HG02970 (cell line): ENCODE measurements around the gene C8B.

ENCODE experiments used
- ATAC-seq: cut with Tn5 transposase; IDR thresholded peaks from one replicate; pipeline ENCODE4 v1.9.1; 2021; ENCODE audit warnings: mild to moderate bottlenecking, moderate library complexity, moderate number of reproducible peaks; ENCODE audit not compliant: unreplicated experiment, low FRiP score

The C8B gene

DNA sequence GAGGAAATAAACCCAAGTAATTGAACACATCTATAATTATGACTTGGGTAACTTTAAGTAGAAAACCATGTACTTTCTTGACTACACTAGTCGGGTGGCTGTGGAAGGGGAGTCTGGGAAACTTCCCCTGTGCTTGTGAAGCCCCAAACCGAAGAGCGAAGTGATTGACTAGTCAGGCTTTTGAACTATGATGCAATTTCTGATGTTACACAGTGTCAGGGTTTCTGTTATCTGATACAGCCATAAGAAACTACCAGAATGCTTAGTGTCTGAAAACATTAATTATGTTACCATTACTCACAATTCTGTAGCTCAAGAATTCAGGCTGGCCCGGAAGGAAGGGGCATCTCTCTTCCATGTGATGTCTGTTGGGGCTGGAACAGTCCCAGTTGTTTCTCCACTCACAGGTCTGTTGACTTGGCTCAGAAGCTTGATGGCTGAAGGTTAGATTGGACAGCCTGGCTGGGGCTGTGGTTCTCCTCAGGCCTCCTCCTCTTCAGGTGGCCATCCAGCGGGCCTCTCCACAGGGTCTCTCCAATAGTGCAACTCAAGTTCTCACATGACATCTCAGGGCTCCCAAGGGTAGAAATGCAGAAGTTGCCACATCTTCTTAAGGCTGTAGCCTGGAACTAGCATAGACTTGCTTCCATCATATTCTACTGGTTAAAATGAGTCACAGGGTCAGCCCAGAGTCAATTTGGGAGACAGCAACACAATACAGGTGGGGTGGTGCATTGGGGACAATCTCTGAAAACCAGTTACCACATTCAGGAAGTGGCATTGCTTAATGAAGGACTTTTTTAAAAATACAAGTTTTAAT is 8.3 kb upstream of the C8B start:
- no peak for ATAC-seq

DNA sequence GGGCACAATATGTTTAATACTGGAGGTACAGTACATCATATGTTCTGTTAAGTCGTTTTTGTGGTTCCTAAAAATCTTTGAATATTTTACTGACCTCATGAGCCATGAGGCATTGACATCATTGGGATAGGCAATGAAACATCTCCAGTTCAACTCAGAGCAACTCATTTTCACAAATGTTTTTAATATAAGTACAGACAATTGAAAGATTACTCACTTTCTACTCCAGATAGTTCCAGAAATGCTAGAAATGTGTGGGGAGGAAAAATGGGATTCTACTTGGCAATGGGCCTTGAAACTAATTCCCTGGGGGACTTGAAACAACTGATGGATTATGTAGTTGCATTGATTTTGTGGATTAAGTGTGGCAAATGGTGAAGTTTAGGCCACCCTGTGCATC is 7.2 kb upstream of the C8B start:
- no peak for ATAC-seq

DNA sequence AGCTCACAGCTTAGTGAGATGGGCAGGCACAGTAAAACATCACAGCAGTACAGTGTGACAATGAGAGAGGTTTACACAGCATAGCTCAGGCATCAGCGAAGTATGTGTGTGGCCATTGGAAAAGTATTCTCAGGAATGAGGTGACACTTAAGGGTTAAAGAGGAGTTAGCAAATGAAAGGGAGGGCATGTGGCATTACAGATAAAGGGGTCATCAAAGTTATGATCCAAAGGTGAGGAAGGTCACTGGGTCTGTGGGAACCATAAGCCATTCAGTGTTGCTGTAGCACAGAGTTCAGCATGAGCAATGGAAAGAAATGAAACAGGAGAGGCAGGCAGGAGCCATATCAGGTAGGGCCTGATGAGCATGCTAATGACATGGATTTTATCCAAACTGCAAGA is 4.5 kb upstream of the C8B start:
- ATAC-seq = no peak

GRCh38 chr1:56968878-56969495 is 3.2 kb upstream of the C8B start:
- ATAC-seq = no peak

GRCh38 chr1:56967900-56968832 is 2.4 kb upstream of the C8B start:
- no peak for ATAC-seq

DNA sequence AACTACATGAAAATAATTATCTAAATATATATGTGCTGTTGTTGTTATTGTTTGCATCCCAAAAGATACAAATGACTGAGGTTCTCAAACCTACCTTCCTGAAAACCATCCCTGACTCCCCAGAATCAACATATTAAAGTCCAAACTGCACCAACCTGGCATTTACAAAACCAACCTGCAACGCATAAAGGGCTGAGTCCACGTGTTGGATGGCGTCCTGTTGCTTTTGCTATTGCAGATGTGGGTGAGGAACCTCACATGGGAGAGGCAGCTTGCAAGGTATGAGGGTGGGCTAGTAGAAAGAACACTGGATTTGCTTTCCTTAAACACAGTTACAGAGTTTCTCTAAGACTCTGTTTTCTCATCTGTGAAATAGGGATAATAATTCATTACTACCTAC is 1.5 kb upstream of the C8B start:
- ATAC-seq = no peak

- ATAC-seq = no peak
Measured at GRCh38 chr1:56966698-56966999, 834 bp upstream of the C8B start.

DNA sequence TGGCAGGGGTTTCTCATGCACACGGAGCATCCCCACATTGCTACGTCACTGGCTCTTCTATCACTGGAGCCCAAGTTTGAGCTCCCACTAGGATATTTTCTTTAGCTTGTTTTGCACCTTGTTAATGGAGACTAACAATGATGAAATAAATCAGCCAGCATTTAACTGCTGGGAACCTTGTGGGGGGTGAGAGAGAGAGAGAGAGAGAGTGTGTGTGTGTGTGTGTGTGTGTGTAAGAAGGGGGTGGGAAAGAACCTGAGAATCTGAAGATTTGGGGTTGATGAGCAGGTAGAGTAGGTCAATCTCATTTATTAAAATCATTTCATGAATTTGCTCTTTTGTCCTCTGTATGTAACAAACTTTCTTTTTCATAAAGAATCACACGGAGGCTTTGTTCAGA is 624 bp downstream of the C8B start:
- ATAC-seq = no peak

GRCh38 chr1:56964349-56965017 is 1.3 kb downstream of the C8B start:
- no peak for ATAC-seq

DNA sequence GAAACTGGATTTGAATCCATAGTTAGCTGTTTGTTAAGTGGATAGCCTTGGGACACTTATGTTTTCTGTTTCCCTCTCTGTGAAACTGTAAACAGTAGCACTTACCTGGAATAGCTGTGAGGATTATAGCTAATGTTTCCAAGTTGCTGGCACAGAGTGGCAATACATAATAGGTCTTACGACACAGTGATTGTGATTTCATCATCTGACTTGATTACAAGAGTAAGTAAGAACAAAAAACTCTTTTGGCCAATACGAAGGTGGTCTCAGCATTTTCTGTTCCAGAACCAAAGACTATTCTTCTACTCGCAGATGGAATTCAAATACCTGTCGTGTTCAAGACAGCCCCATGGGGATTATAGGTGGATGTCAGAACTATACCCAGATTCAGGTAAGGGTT is 2.1 kb downstream of the C8B start:
- ATAC-seq = no peak

DNA sequence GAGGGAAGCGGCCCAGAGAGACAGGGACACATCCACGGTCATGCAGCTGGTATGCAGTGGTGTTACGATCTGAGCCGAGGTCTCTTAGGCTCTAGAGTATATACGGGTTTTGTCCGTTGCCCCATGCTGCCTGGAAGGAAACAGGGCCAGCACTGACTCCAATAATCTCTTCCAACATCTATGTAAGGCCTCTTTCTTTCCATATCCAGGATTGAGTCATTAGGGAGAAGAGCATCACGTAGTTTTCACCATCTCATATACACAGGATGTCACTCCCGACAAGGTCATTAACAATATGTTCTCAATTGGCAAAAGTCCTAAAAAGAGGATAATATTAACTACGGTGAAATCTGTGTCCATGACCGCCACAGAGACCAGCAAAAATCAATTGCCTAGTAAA is 4.4 kb downstream of the C8B start:
- no peak for ATAC-seq

GRCh38 chr1:56958526-56958925 is 7.3 kb downstream of the C8B start:
- no peak for ATAC-seq

DNA sequence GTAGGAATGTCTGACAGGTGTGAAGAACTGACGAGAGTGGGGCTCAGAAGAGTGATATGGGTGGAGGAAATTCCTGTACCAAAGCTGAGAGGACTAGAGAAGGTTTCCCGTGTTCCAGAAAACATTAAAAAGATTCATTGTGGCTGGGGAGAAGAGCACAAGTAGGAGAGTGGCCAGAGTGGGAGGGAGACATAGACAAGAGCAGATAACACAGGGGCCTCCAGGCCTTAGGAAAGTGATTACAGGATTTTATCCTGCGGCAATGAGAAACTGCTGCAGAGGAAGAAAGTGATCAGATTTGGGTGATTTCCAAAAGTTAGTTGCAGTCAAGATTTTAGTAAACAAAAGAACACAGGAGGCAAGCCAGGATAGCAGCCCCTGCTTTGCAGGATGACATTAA is 7.9 kb downstream of the C8B start:
- no peak for ATAC-seq

DNA sequence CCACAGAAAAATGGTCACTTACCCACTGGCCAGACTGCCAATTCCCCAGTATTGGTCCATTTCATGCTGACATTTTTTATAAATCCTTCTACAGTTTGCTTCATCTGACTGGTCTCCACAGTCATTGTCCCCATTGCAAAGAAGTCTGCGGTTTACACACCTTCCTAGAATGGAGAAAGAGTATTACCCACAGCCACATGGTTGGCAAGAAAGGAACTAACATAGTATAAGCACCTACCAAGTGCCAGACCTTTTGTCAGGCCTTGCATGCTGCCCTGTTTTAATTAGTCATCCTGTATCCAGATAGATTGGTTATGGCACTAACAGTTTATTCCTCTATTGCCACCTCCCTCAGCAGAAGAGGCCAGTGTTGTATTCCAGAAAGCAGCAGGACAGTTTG is 11.2 kb downstream of the C8B start:
- ATAC-seq = no peak

- ATAC-seq = no peak
Measured at GRCh38 chr1:56953386-56953785, 12.4 kb downstream of the C8B start.

DNA sequence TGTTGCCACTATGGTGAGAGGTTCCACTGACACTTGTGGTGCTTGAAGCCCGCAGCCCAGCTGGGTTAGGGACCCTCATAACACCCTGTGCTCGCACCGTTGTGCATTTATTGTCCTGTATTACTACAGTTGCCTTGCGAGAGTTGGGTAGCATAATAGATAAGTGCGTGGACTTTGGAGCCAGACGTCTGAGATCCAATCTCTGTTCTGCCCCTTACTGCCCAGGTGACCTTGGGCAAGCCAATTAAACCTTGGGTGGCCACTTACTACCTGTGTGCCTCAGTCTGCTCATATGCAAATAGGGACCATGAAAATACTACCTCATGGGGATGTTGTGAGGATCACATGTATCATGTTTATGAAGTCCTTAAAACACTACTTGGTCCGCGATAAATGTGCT is 13.3 kb downstream of the C8B start:
- ATAC-seq = no peak

DNA sequence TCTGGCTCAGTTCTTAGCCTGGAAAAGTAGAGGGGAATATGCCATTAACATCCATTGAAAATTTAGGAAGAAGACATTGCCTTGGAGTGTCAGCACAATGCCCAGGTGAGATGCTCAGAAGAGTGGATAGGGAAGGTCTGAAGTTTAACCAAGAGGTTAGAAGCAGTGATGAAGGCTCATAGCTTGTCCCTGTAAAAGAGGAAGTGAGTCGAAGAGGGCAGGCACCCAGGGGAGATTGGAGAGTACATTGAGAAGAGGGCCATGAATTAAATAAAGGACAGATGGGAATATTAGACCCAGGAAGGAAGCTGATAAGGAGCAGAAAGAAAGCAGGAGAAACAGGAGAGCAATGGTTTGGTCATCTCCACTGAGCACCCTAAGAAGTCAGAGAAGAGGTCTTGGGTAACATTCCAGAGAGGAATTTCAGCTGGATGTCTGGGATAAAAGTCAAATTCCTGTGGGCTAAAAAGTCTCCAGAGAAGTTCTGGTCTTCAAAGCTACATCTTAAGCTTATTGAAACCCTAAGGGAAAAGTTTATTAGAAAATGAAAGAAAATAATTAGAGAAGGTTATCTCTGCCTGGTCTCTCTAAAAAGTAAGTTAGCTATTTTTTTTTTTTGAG is 17.3 kb downstream of the C8B start:
- ATAC-seq = no peak

- ATAC-seq = no peak
Measured at GRCh38 chr1:56940039-56940438, 25.8 kb downstream of the C8B start.

DNA sequence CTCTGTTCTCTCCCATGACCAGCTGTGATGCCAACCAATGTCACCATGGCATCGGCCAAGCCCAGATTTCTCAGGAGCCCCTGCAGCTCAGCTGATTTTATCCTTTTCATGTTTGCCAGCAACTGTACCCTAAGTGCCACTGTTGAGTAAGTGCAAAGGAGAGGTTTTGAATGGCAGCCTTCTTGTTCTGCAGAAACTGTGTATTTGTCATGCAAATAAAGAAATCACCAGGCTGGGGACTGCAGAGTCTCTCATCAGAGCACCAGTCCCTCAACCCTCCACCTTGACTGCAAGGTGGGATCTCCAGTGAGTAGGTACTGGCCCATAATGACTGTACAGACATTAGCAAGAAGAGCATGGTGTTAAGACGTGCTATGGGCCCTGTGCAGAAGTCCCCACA is 26.6 kb downstream of the C8B start:
- ATAC-seq = no peak

- ATAC-seq = no peak
Measured at GRCh38 chr1:56938646-56939045, 27.2 kb downstream of the C8B start.
